NCI-H2081 (cell line): Measurements from ENCODE around the gene ARHGAP44.
"Not testable (repeated sequence)": the region's sequence is repeated elsewhere in the genome, so short reads cannot be mapped to it uniquely, and the experiment has no call there.

Source experiments
- DNase-seq, 2 experiments: peaks; one replicate each; lab custom pipeline; 2025; lab: John Stamatoyannopoulos, UW

ARHGAP44 gene

GRCh38 chr17:12964840-12965239, 175.5 kb downstream of the ARHGAP44 start:
- no peak for DNase-seq

- DNase-seq: no peak
Measured at GRCh38 chr17:12965988-12966387, 176.7 kb downstream of the ARHGAP44 start.

- no peak for DNase-seq
Measured at GRCh38 chr17:12966413-12966812, 177.1 kb downstream of the ARHGAP44 start.

- DNase-seq: no peak
Measured at GRCh38 chr17:12967962-12968361, 178.7 kb downstream of the ARHGAP44 start.

GRCh38 chr17:12973496-12974004, 184.3 kb downstream of the ARHGAP44 start:
- no peak for DNase-seq

GRCh38 chr17:12974005-12974531, 184.8 kb downstream of the ARHGAP44 start:
- no peak for DNase-seq

GRCh38 chr17:12977008-12977751, 187.9 kb downstream of the ARHGAP44 start:
- no peak for DNase-seq

GRCh38 chr17:12978787-12979186, 189.5 kb downstream of the ARHGAP44 start:
- not testable (repeated sequence) for DNase-seq

- no peak for DNase-seq
Measured at GRCh38 chr17:12979246-12979645, 189.9 kb downstream of the ARHGAP44 start.

GRCh38 chr17:12979826-12980500, 190.7 kb downstream of the ARHGAP44 start:
- DNase-seq: no peak

GRCh38 chr17:12982224-12982623, 192.9 kb downstream of the ARHGAP44 start:
- no peak for DNase-seq

GRCh38 chr17:12983991-12984884, 194.9 kb downstream of the ARHGAP44 start:
- DNase-seq: no peak

GRCh38 chr17:12985431-12986293, 196.4 kb downstream of the ARHGAP44 start:
- DNase-seq: no peak

GRCh38 chr17:12987120-12987519, 197.8 kb downstream of the ARHGAP44 start:
- no peak for DNase-seq

- no peak for DNase-seq
Measured at GRCh38 chr17:12990041-12990808, 200.9 kb downstream of the ARHGAP44 start.

- no peak for DNase-seq
Measured at GRCh38 chr17:12990926-12991325, 201.6 kb downstream of the ARHGAP44 start.

GRCh38 chr17:12992676-12993075, 203.4 kb downstream of the ARHGAP44 start:
- DNase-seq: no peak

GRCh38 chr17:12993631-12994030, 204.3 kb downstream of the ARHGAP44 start:
- DNase-seq: no peak

- no peak for DNase-seq
Measured at GRCh38 chr17:12994341-12995074, 205.2 kb downstream of the ARHGAP44 start.
